Neural progenitor cell (in vitro differentiated cells): ENCODE measurements around the gene SYTL4.

Experiments used
- EZH2 ChIP-seq: fragments of 200-600 bp; sonication (generic); IDR thresholded peaks from 2 replicates; pipeline ENCODE4 v1.6.1; 2017; ENCODE audit warnings: antibody characterized with exemption, mild to moderate bottlenecking, moderate library complexity
- EZH2phosphoT487 ChIP-seq: fragments of 200-600 bp; sonication (generic); IDR thresholded peaks from 2 replicates; pipeline ENCODE4 v1.6.1; 2017; ENCODE audit warnings: antibody characterized with exemption
- TF ChIP-seq, protein P1 (sequence below): fragments of 200-600 bp; sonication (generic); IDR thresholded peaks from 2 replicates; pipeline ENCODE4 v1.5.1; 2017; ENCODE audit warnings: antibody characterized with exemption, mild to moderate bottlenecking

DNA sequence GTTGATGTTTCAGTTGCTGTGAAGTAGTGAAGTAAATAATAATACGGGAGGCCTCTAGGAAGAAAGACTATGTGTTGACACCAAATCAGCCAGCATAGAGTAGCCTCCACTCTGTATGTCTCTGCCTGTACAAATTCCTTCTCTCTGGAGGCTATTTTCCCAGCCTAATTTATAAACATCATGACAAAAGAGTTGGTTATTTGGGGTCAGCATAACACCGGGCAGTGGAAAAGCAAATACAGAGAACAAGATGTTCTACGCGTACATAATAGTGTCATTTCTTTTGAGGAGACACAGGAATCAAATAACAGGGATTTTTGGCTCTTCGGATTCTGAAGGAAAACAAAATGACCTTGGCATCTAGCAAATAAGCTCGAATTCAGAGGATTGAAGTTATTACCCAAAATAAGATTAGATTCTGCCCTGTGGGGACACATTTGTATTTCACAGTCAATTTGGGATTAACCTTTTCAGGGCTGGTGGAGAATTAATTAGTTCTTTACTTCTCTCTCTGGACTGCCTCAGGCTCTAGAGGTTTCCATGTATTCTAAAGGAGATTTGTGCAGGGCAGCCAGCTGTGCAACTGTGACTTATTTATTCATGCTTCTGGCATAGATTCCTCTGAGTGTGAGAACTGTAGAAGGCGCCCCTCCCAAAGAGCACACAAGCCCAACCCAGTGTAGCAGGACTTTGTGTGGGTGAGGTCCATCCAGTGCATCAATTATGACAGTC lies 14.1 kb upstream of the SYTL4 start:
- TF ChIP-seq, protein P1, sequence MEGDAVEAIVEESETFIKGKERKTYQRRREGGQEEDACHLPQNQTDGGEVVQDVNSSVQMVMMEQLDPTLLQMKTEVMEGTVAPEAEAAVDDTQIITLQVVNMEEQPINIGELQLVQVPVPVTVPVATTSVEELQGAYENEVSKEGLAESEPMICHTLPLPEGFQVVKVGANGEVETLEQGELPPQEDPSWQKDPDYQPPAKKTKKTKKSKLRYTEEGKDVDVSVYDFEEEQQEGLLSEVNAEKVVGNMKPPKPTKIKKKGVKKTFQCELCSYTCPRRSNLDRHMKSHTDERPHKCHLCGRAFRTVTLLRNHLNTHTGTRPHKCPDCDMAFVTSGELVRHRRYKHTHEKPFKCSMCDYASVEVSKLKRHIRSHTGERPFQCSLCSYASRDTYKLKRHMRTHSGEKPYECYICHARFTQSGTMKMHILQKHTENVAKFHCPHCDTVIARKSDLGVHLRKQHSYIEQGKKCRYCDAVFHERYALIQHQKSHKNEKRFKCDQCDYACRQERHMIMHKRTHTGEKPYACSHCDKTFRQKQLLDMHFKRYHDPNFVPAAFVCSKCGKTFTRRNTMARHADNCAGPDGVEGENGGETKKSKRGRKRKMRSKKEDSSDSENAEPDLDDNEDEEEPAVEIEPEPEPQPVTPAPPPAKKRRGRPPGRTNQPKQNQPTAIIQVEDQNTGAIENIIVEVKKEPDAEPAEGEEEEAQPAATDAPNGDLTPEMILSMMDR = no peak
- TF ChIP-seq EZH2 (no peak), EZH2phosphoT487 (no peak)
